K562 (cell line): ENCODE data around the gene COASY. TPM values are rescaled to one million over a fixed set of nuclear protein-coding genes. Genes with fewer than 3 reads are reported as not detected.

Source experiments
- CHD7 ChIP-seq: fragments of 200-600 bp; sonication (generic); IDR thresholded peaks from one replicate; pipeline ENCODE4 v1.6.1; 2012; ENCODE audit warnings: mild to moderate bottlenecking, low read depth, low read length, inconsistent platforms
- DIDO1 ChIP-seq: fragments of 450-650 bp; IDR thresholded peaks from 2 replicates; pipeline ENCODE4 v1.6.1; 2016; ENCODE audit warnings: low read depth, missing biosample characterization, missing genetic modification characterization
- TSHZ1 ChIP-seq: fragments of 250-450 bp; sonication (Bioruptor Pico); IDR thresholded peaks from 2 replicates; pipeline ENCODE4 v1.4.0; 2020; ENCODE audit warnings: mild to moderate bottlenecking, moderate library complexity
- ZNF253 ChIP-seq: fragments of 250-450 bp; sonication (Bioruptor Pico); conservative IDR thresholded peaks from 2 replicates; pipeline ENCODE4 v1.6.1; 2021; ENCODE audit warnings: mild to moderate bottlenecking
- polyA plus RNA-seq, 8 experiments: library from polyadenylated mRNA; depleted of rRNA in 4 of 8; stranded (reverse) in 5 of 8; unstranded in 3 of 8; fragments of >200 nt; fragmentation: Nextera tagmentation in 2 of 8; fragmentation: Illumina TruSeq in 1 of 8; extraction: Ambion mirVana in 2 of 8; extraction: Trizol in 1 of 8; gene quantifications; 2 replicates each; pipeline versions ENCODE4 v1.2.1 to v1.2.3, GENCODE V29; 2011 to 2014; ENCODE audit warnings: inconsistent platforms in 1 of 8, missing spikeins in 1 of 8
- total RNA-seq, 7 experiments: library from RNA; depleted of rRNA in 6 of 7; stranded (reverse); fragments of >200 nt in 6 of 7; fragmentation: Illumina TruSeq in 2 of 7; extraction: Trizol in 2 of 7; gene quantifications; 2 replicates each; pipeline versions ENCODE4 v1.2.1 to v1.2.3, GENCODE V29; 2011 to 2021; ENCODE audit warnings: low replicate concordance in 1 of 7

Gene COASY
- total and polyA plus RNA-seq, 9 of the 15 experiments (the other 6 are each of a cell fraction or from before 2014, with no cell fraction given) = 25.4 to 175 (median 62.3) TPM

- TF ChIP-seq CHD7 = no peak
- no peak for TF ChIP-seq TSHZ1 (CRISPR knock-in tag)
- no peak for TF ChIP-seq DIDO1 (tag)
- no peak for TF ChIP-seq ZNF253 (CRISPR knock-in tag)
These were observed 46.6 kb downstream of the COASY start (continued) for GRCh38 chr17:42608305-42609181.
